Liver (tissue), 9 donors: Measurements from ENCODE around the gene FGF16. TPM values are rescaled to one million over a fixed set of nuclear protein-coding genes. Genes with fewer than 3 reads are reported as not detected.

Source experiments
- DNase-seq: peaks from one replicate; pipeline ENCODE4 v3.0.0-alpha.2; 2017; ENCODE audit warnings: low spot score
- H3K27ac ChIP-seq, 2 donors: one replicate each; pipeline ENCODE4 v1.7.0; 2013; ENCODE audit warnings: inconsistent platforms in 2 of 2, low read length in 2 of 2, control low read depth in 1 of 2, low read depth in 1 of 2, mild to moderate bottlenecking in 1 of 2
- H3K27me3 ChIP-seq, 4 donors: one replicate each; pipeline versions ENCODE4 v1.6.1 to v1.7.0; 2013; ENCODE audit warnings: low read length in 3 of 4, inconsistent platforms in 1 of 4, mild to moderate bottlenecking in 1 of 4, moderate library complexity in 1 of 4; ENCODE audit not compliant: control insufficient read depth in 4 of 4, insufficient read depth in 4 of 4
- H3K36me3 ChIP-seq, 4 donors: one replicate each; pipeline versions ENCODE4 v1.6.1 to v1.7.0; 2013; ENCODE audit warnings: low read length in 3 of 4, mild to moderate bottlenecking in 3 of 4, low read depth in 1 of 4, moderate library complexity in 1 of 4; ENCODE audit not compliant: control insufficient read depth in 4 of 4, insufficient read depth in 3 of 4
- H3K4me1 ChIP-seq, 4 donors: one replicate each; pipeline versions ENCODE4 v1.6.1 to v1.7.0; 2013; ENCODE audit warnings: low read length in 3 of 4, mild to moderate bottlenecking in 3 of 4, moderate library complexity in 1 of 4; ENCODE audit not compliant: control insufficient read depth in 4 of 4, insufficient read depth in 4 of 4
- H3K4me3 ChIP-seq, 3 donors: one replicate each; pipeline versions ENCODE4 v1.6.1 to v1.7.0; 2013; ENCODE audit warnings: low read length in 3 of 3, control low read depth in 1 of 3, low read depth in 1 of 3, mild to moderate bottlenecking in 1 of 3
- H3K9ac ChIP-seq, 2 donors: one replicate each; pipeline ENCODE4 v1.7.0; 2013; ENCODE audit warnings: low read length in 2 of 2, mild to moderate bottlenecking in 2 of 2, moderate library complexity in 2 of 2, control low read depth in 1 of 2, low read depth in 1 of 2
- H3K9me3 ChIP-seq, 4 donors: one replicate each; pipeline versions ENCODE4 v1.6.1 to v1.7.0; 2013; ENCODE audit warnings: low read length in 3 of 4; ENCODE audit not compliant: control insufficient read depth in 4 of 4
- CTCF ChIP-seq: fragments of 150-350 bp; IDR thresholded peaks from 2 replicates; pipeline ENCODE4 v1.5.1; 2017; ENCODE audit warnings: improper control_type of control experiment, low read depth, low read length; ENCODE audit not compliant: missing input control
- EGR1 ChIP-seq, 2 donors: IDR thresholded peaks; 2 replicates each; pipeline ENCODE4 v1.6.1; 2016 to 2018; ENCODE audit warnings: antibody characterized with exemption in 2 of 2, low read depth in 2 of 2
- FOXA1 ChIP-seq: IDR thresholded peaks from 2 replicates; pipeline ENCODE4 v1.6.1; 2016; ENCODE audit warnings: antibody characterized with exemption
- FOXA2 ChIP-seq: IDR thresholded peaks from 2 replicates; pipeline ENCODE4 v1.6.1; 2016; ENCODE audit warnings: antibody characterized with exemption
- GABPA ChIP-seq, 2 donors: IDR thresholded peaks in 1 of 2; conservative IDR thresholded peaks in 1 of 2; 2 replicates each; pipeline ENCODE4 v1.6.1; 2016; ENCODE audit warnings: antibody characterized with exemption in 2 of 2, mild to moderate bottlenecking in 1 of 2, moderate library complexity in 1 of 2
- HNF4A ChIP-seq, 2 donors: conservative IDR thresholded peaks; 2 replicates each; pipeline ENCODE4 v1.6.1; 2016; ENCODE audit warnings: antibody characterized with exemption in 2 of 2, mild to moderate bottlenecking in 2 of 2
- HNF4G ChIP-seq: IDR thresholded peaks from 2 replicates; pipeline ENCODE4 v1.6.1; 2016; ENCODE audit warnings: antibody characterized with exemption
- JUND ChIP-seq, 2 donors: IDR thresholded peaks; 2 replicates each; pipeline ENCODE4 v1.6.1; 2016; ENCODE audit warnings: antibody characterized with exemption in 2 of 2
- NR2F2 ChIP-seq: IDR thresholded peaks from 2 replicates; pipeline ENCODE4 v1.6.1; 2016; ENCODE audit warnings: antibody characterized with exemption
- RAD21 ChIP-seq, 2 donors: IDR thresholded peaks; 2 replicates each; pipeline ENCODE4 v1.6.1; 2016; ENCODE audit warnings: antibody characterized with exemption in 2 of 2, mild to moderate bottlenecking in 2 of 2
- REST ChIP-seq: IDR thresholded peaks from 2 replicates; pipeline ENCODE4 v1.6.1; 2016; ENCODE audit warnings: antibody characterized with exemption, mild to moderate bottlenecking
- RXRA ChIP-seq, 2 donors: IDR thresholded peaks; 2 replicates each; pipeline ENCODE4 v1.6.1; 2017 to 2018; ENCODE audit warnings: antibody characterized with exemption in 2 of 2, mild to moderate bottlenecking in 1 of 2
- SP1 ChIP-seq: IDR thresholded peaks from 2 replicates; pipeline ENCODE4 v1.6.1; 2018; ENCODE audit warnings: antibody characterized with exemption, mild to moderate bottlenecking
- TAF1 ChIP-seq: conservative IDR thresholded peaks from 2 replicates; pipeline ENCODE4 v1.6.1; 2016; ENCODE audit warnings: antibody characterized with exemption, mild to moderate bottlenecking
- YY1 ChIP-seq: IDR thresholded peaks from 2 replicates; pipeline ENCODE4 v1.6.1; 2016; ENCODE audit warnings: antibody characterized with exemption, mild to moderate bottlenecking
- ZBTB33 ChIP-seq: IDR thresholded peaks from 2 replicates; pipeline ENCODE4 v1.6.1; 2016; ENCODE audit warnings: antibody characterized with exemption
- whole genome bisulfite sequencing: extraction: QIAGEN DNeasy Blood & Tissue Kit; methylation state at CpG from one replicate; pipeline ENCODE4 v1.1.7; 2013; 5-methylcytosine and 5-hydroxymethylcytosine counted together
- polyA plus RNA-seq, 2 donors: library from polyadenylated mRNA; stranded (reverse) in 1 of 2; unstranded in 1 of 2; fragments of 200-250 nt in 1 of 2; fragments of >200 nt in 1 of 2; fragmentation: Nextera tagmentation in 1 of 2; extraction: Ambion mirVana in 1 of 2; gene quantifications; one replicate each; pipeline versions ENCODE4 v1.2.1 to v1.2.3, GENCODE V29; 2013 to 2015
- total RNA-seq, 2 donors: library from RNA; depleted of rRNA; stranded (reverse); fragments of >200 nt; gene quantifications; one replicate each; pipeline ENCODE4 v1.2.3, GENCODE V29; 2014
- TF ChIP-seq, protein P1 (sequence below): IDR thresholded peaks from 2 replicates; pipeline ENCODE4 v1.6.1; 2016; ENCODE audit warnings: antibody characterized with exemption
- TF ChIP-seq, protein P2 (sequence below): IDR thresholded peaks from 2 replicates; pipeline ENCODE4 v1.6.1; 2016; ENCODE audit warnings: antibody characterized with exemption
- donor health status: healthy.
- donor health status: healthy.
- donor health status: healthy.
- donor health status: healthy.
- donor health status: healthy.

FGF16 gene
- total and polyA plus RNA-seq, 4 donors: not detected

DNA sequence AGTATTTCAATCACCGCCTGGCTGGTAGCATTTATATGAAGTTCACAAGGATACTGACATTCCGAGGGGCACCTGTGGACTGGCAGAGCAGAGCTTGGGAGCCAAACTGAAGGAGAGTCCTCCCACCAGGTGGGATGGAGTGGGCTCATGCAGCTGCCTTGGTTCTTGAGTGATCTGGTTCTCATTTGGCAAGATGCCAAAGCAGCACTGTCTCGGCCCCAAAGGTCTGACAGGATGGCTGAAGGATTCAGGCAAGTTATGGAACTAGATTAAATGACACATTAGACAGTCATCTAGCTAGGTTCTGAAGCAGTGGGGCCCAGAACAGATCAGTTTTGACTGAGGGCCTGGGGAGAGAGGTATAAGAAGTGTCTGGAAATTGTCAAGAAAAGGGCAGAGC, 3.2 kb downstream of the FGF16 start:
- Histone ChIP-seq H3K36me3 (no peaks in the 10 kb centered on the region), H3K9ac (no peak overlapping the region), H3K4me3 (no peak overlapping the region), H3K9me3 (no peaks in the 10 kb centered on the region), H3K4me1 (peaks cover 1 to 20% (median 11%) of the 10 kb centered on the region in 4 donors), H3K27ac (no peak overlapping the region), H3K27me3 (peaks cover 0 to 2% (median 0%) of the 10 kb centered on the region in 4 donors)
- DNase-seq: no peak
- TF ChIP-seq HNF4A (conservative IDR thresholded peaks at IDR 0.05) (no peak), YY1 (no peak), CTCF (no peak), ZBTB33 (no peak)
- 97% methylated on average over 3 of the region's 3 CpGs for WGBS

GRCh38 chrX:77450996-77451395, 3.8 kb downstream of the FGF16 start:
- TF ChIP-seq RAD21 (IDR thresholded peaks at IDR 0.05): no peak
- TF ChIP-seq, protein P1, sequence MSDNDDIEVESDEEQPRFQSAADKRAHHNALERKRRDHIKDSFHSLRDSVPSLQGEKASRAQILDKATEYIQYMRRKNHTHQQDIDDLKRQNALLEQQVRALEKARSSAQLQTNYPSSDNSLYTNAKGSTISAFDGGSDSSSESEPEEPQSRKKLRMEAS: no peak
- no peak for TF ChIP-seq HNF4A (conservative IDR thresholded peaks at IDR 0.05)
- TF ChIP-seq YY1: no peak
- no peak for TF ChIP-seq CTCF
- no peak for TF ChIP-seq NR2F2
- no peak for TF ChIP-seq GABPA (IDR thresholded peaks at IDR 0.05 in 1 of 2, conservative IDR thresholded peaks at IDR 0.05 in 1 of 2)
- TF ChIP-seq TAF1: no peak
- TF ChIP-seq SP1: no peak
- TF ChIP-seq FOXA2: no peak
- TF ChIP-seq EGR1 (IDR thresholded peaks at IDR 0.05; ENCODE audit: low read depth in 2 of 2): no peak
- TF ChIP-seq FOXA1: no peak
- no peak for TF ChIP-seq HNF4G
- TF ChIP-seq JUND (IDR thresholded peaks at IDR 0.05): no peak
- TF ChIP-seq, protein P2, sequence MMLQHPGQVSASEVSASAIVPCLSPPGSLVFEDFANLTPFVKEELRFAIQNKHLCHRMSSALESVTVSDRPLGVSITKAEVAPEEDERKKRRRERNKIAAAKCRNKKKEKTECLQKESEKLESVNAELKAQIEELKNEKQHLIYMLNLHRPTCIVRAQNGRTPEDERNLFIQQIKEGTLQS: no peak
- TF ChIP-seq REST: no peak
- TF ChIP-seq ZBTB33: no peak
- TF ChIP-seq RXRA (IDR thresholded peaks at IDR 0.05): no peak
- no peak overlapping the region for H3K27ac ChIP-seq
- peaks cover 0 to 3% (median 0%) of the 10 kb centered on the region in 4 donors for H3K27me3 ChIP-seq
- no peaks in the 10 kb centered on the region for H3K9me3 ChIP-seq
- H3K4me3 ChIP-seq: no peak overlapping the region
- DNase-seq: no peak
- peaks cover 1 to 16% (median 9%) of the 10 kb centered on the region in 4 donors for H3K4me1 ChIP-seq
- WGBS: 84% methylated on average over 1 of the region's 1 CpG
- no peaks in the 10 kb centered on the region for H3K36me3 ChIP-seq
- H3K9ac ChIP-seq: no peak overlapping the region
